HCT116 (cell line): Measurements from ENCODE around the gene PRKCH. TPM values are rescaled to one million over a fixed set of nuclear protein-coding genes. Genes with fewer than 3 reads are reported as not detected.

Experiments used
- ATAC-seq: fragments of 200-7000 bp; cut with Tn5 transposase; 2 replicates; pipeline ENCODE4 v1.9.1; 2020; ENCODE audit warnings: mild to moderate bottlenecking, moderate library complexity
- BruUV-seq: library from RNA; stranded (reverse); fragments of 400-500 nt; replicated peaks from 2 replicates; lab custom pipeline; 2021; lab: Mats Ljungman, UMichigan
- CTCF ChIA-PET: fragments of 300-600 bp; sonication (Branson Sonifier 250); formaldehyde crosslinking; loops from one replicate; lab custom pipeline; 2021; ENCODE audit warnings: antibody characterized with exemption; lab: Charles Lee
- POLR2A ChIA-PET: fragments of 300-600, 350-600 bp; sonication (Branson Sonifier 250); formaldehyde crosslinking; loops from one replicate; lab custom pipeline; 2021; ENCODE audit warnings: antibody characterized with exemption; lab: Charles Lee
- RAD21 ChIA-PET, 2 experiments: fragments of 300-600 bp; sonication (Branson Sonifier 250); formaldehyde crosslinking; loops; one replicate each; lab custom pipeline; 2023; ENCODE audit warnings: low total read pairs in 2 of 2; ENCODE audit not compliant: uncharacterized antibody in 2 of 2, unreplicated experiment in 2 of 2, low non-redundant PET in 1 of 2; lab: Charles Lee
- DNase-seq: peaks from one replicate; pipeline ENCODE4 v3.0.0-alpha.2; 2010; ENCODE audit warnings: low read depth, low spot score
- H2AFZ ChIP-seq: fragments of 200-600 bp; shearing (Covaris generic), sonication (generic); 2 replicates; pipeline ENCODE4 v1.6.1; 2017; ENCODE audit warnings: low read depth, mixed run types, mixed read lengths, antibody characterized with exemption, low read length; ENCODE audit not compliant: poor library complexity, severe bottlenecking
- H3K27ac ChIP-seq: 2 replicates; pipeline ENCODE4 v1.5.1; 2012; ENCODE audit warnings: low read depth, low read length
- H3K27me3 ChIP-seq: fragments of 200-600 bp; sonication (generic); 2 replicates; pipeline ENCODE4 v1.6.1; 2016; ENCODE audit warnings: mixed run types, low read length, mixed read lengths; ENCODE audit not compliant: insufficient read depth
- H3K36me3 ChIP-seq, 2 experiments: fragments of 200-500 bp in 1 of 2; fragments of 200-600 bp in 1 of 2; sonication (Bioruptor generic) in 1 of 2; sonication (generic) in 1 of 2; 2 replicates each; pipeline versions ENCODE4 v1.5.1 to v1.6.1; 2014 to 2016; ENCODE audit warnings: low read length in 2 of 2, inconsistent platforms in 1 of 2, mixed read lengths in 1 of 2, mixed run types in 1 of 2; ENCODE audit not compliant: insufficient read depth in 2 of 2, control insufficient read depth in 1 of 2
- H3K4me1 ChIP-seq, 2 experiments: fragments of 200-600 bp in 1 of 2; sonication (generic) in 1 of 2; 2 replicates each; pipeline versions ENCODE4 v1.5.1 to v1.6.1; 2012 to 2017; ENCODE audit warnings: low read length in 2 of 2, inconsistent platforms in 1 of 2, mild to moderate bottlenecking in 1 of 2, mixed read lengths in 1 of 2, mixed run types in 1 of 2, moderate library complexity in 1 of 2; ENCODE audit not compliant: insufficient read depth in 2 of 2, control insufficient read depth in 1 of 2
- H3K4me2 ChIP-seq: fragments of 200-600 bp; sonication (generic); 2 replicates; pipeline ENCODE4 v1.6.1; 2017; ENCODE audit warnings: mixed run types, low read length, mixed read lengths
- H3K4me3 ChIP-seq, 2 experiments: fragments of 200-600 bp in 1 of 2; sonication (generic) in 1 of 2; replicated peaks in 1 of 2; 2 replicates each; pipeline ENCODE4 v1.5.1; 2011 to 2016; ENCODE audit warnings: low read length in 2 of 2, control low read depth in 1 of 2, low read depth in 1 of 2, mild to moderate bottlenecking in 1 of 2, mixed read lengths in 1 of 2, mixed run types in 1 of 2
- H3K79me2 ChIP-seq: fragments of 200-600 bp; sonication (generic); 2 replicates; pipeline ENCODE4 v1.6.1; 2017; ENCODE audit warnings: mild to moderate bottlenecking, mixed run types, low read length, moderate library complexity, mixed read lengths; ENCODE audit not compliant: insufficient read depth
- H3K9ac ChIP-seq: fragments of 200-600 bp; sonication (generic); 2 replicates; pipeline ENCODE4 v1.6.1; 2016; ENCODE audit warnings: low read length, mixed read lengths
- H3K9me2 ChIP-seq: fragments of 200-600 bp; sonication (generic), shearing (Covaris generic); 2 replicates; pipeline ENCODE4 v1.6.1; 2017; ENCODE audit warnings: mixed run types, mild to moderate bottlenecking, moderate library complexity; ENCODE audit not compliant: insufficient read depth
- H3K9me3 ChIP-seq, 2 experiments: fragments of 200-500 bp in 1 of 2; fragments of 200-600 bp in 1 of 2; sonication (Bioruptor generic) in 1 of 2; sonication (generic) in 1 of 2; 2 replicates each; pipeline ENCODE4 v1.6.1; 2014 to 2017; ENCODE audit warnings: low read length in 2 of 2, mixed read lengths in 2 of 2, inconsistent platforms in 1 of 2, low read depth in 1 of 2, mild to moderate bottlenecking in 1 of 2, mixed run types in 1 of 2, moderate library complexity in 1 of 2; ENCODE audit not compliant: control insufficient read depth in 1 of 2, insufficient read depth in 1 of 2
- H4K20me1 ChIP-seq: fragments of 200-600 bp; sonication (generic), shearing (Covaris generic); 2 replicates; pipeline ENCODE4 v1.6.1; 2017; ENCODE audit warnings: mixed run types, mild to moderate bottlenecking, moderate library complexity; ENCODE audit not compliant: insufficient read depth
- CBX3 ChIP-seq: IDR thresholded peaks from 2 replicates; pipeline ENCODE4 v1.6.1; 2012; ENCODE audit warnings: low read depth
- CEBPB ChIP-seq: IDR thresholded peaks from 2 replicates; pipeline ENCODE4 v1.6.1; 2012; ENCODE audit warnings: low read depth
- EZH2phosphoT487 ChIP-seq: fragments of 200-600 bp; IDR thresholded peaks from 2 replicates; pipeline ENCODE4 v1.6.1; 2018; ENCODE audit warnings: antibody characterized with exemption, borderline replicate concordance
- FOSL1 ChIP-seq: IDR thresholded peaks from 2 replicates; pipeline ENCODE4 v1.6.1; 2012; ENCODE audit warnings: low read depth
- JUND ChIP-seq: IDR thresholded peaks from 2 replicates; pipeline ENCODE4 v1.6.1; 2012
- POLR2AphosphoS5 ChIP-seq: IDR thresholded peaks from 2 replicates; pipeline ENCODE4 v1.6.1; 2011; ENCODE audit warnings: mild to moderate bottlenecking, low read depth, low read length, moderate library complexity
- SP1 ChIP-seq: IDR thresholded peaks from 2 replicates; pipeline ENCODE4 v1.6.1; 2012; ENCODE audit warnings: low read depth
- SRF ChIP-seq: IDR thresholded peaks from 2 replicates; pipeline ENCODE4 v1.6.1; 2012; ENCODE audit warnings: low read depth
- TCF7L2 ChIP-seq: IDR thresholded peaks from 2 replicates; pipeline ENCODE4 v1.7.0; 2011; ENCODE audit warnings: borderline replicate concordance, inconsistent platforms; ENCODE audit not compliant: insufficient read depth, insufficient read length; ENCODE audit errors: extremely low read depth
- YY1 ChIP-seq: IDR thresholded peaks from 2 replicates; pipeline ENCODE4 v1.6.1; 2011; ENCODE audit warnings: low read length, low read depth, moderate library complexity, mild to moderate bottlenecking; ENCODE audit not compliant: insufficient replicate concordance; ENCODE audit errors: extremely low read depth
- ZFX ChIP-seq: fragments of 450-650 bp; IDR thresholded peaks from 2 replicates; pipeline ENCODE4 v1.6.1; 2017
- ZNF274 ChIP-seq: fragments of 200-500 bp; sonication (Bioruptor generic); IDR thresholded peaks from 2 replicates; pipeline ENCODE4 v1.6.1; 2014; ENCODE audit warnings: mild to moderate bottlenecking, low read depth, low read length, inconsistent platforms
- intact Hi-C: fragments of 100-400 bp; cut with micrococcal nuclease; formaldehyde crosslinking; loops from 2 replicates; pipeline ENCODE4 v1.10.0; 2022
- total RNA-seq: library from RNA; stranded (reverse); gene quantifications from one replicate; pipeline ENCODE4 v1.2.1, GENCODE V29; 2021; ENCODE audit not compliant: unreplicated experiment
- TF ChIP-seq, protein P1 (sequence below): IDR thresholded peaks from 2 replicates; pipeline ENCODE4 v1.6.1; 2012
- TF ChIP-seq, protein P2 (sequence below): IDR thresholded peaks from 2 replicates; pipeline ENCODE4 v1.6.1; 2012; ENCODE audit warnings: low read depth

The PRKCH gene
- total RNA-seq, 1 experiment from 2014 or later: 16.6 TPM

DNA sequence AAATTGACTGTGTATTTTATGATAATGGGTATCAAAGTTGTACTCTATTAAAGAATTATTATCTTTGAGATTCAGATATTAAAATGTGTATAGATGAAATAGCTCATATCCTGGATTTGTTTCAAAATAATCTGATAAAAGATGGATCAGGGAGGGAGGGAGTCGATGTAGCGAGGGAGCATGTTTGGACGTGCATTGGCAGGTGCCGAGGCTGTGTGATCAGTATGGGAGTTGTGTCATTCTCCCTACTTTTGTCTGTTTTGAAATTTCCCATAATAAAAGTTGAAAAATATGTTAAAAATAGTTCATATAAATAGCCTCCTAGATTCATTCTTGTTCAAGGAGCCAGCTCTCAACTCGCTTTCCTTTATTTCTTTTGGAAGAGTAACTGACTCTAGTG, 202.4 kb downstream of the PRKCH start:
- no peaks in the 10 kb centered on the region for H3K36me3 ChIP-seq
- no peaks in the 10 kb centered on the region for H3K9me3 ChIP-seq
- DNase-seq (no peak), ATAC-seq (no peak)
- RAD21 ChIA-PET: interaction anchor here in 1 of 2 experiments (0.6 kb wide), 1 partner anchor 12 kb away, joined by 4 read pairs; no protein-coding TSS in a partner anchor
- H3K4me3 ChIP-seq: no peak overlapping the region
- CTCF ChIA-PET: interaction anchor here (1.0 to 1.1 kb wide), 2 partner anchors 36 to 314 kb away, joined by 3 read pairs; no protein-coding TSS in a partner anchor
- H3K27me3 ChIP-seq: no peaks in the 10 kb centered on the region
- intact Hi-C loops: no loop called here
- no peaks in the 10 kb centered on the region for H4K20me1 ChIP-seq
- H3K9me2 ChIP-seq: no peaks in the 10 kb centered on the region
- no TSS peak for BruUV-seq
- H3K79me2 ChIP-seq: no peaks in the 10 kb centered on the region
- H3K27ac ChIP-seq: peak overlapping the region; percentile 92
- peaks cover 58 to 61% of the 10 kb centered on the region in 2 experiments for H3K4me1 ChIP-seq
- no peak overlapping the region for H2AFZ ChIP-seq
- no peak for TF ChIP-seq CEBPB
- TF ChIP-seq SRF: no peak
- no peak for TF ChIP-seq EZH2phosphoT487
- no peak for TF ChIP-seq TCF7L2
- TF ChIP-seq FOSL1: no peak
- TF ChIP-seq ZNF274: no peak
- TF ChIP-seq, all 23 proteins: peak for 0
- Histone ChIP-seq H3K9ac (peak overlapping the region; percentile 48; the same call in 1 of the 2 replicates), H3K4me2 (peak overlapping the region; percentile 71)
- POLR2A ChIA-PET: interaction anchor here (0.8 to 6.7 kb wide), 5 partner anchors 10 to 172 kb away, joined by 3 to 45 read pairs (median 5); no protein-coding TSS in a partner anchor

DNA sequence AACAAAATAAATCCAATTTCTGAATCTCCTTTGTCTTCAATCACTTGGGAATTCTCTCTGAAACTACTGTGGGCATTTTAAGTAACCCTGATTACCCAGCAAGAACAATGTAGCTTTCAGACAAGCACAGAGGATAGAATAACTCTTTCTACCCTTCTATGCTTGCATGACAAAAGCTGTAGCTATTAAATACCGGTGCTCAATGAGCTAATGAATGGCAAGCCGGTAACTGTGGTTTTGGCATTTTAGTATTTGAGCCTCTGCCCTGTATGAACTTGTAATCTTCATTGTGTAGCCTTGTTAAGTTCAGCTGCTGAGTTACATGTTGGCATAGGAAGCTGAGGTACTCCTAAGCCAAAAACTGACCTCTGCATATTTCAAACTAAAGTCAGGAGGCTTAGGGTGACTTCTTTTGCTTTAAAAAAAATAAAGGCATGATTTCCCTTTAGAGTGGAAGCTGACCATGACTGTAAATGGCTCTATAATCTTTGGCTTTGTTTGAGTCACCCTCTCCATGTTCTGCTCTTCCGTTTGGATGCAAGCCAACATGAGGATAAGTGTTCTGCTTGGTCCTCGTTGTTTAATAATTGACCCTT, 202.9 kb downstream of the PRKCH start:
- TF ChIP-seq FOSL1 (peak; percentile 38), YY1 (peak; percentile 22), CBX3 (peak; percentile 57; the same call in 1 of the 2 replicates), JUND (0 out of 2 replicates have a peak, but pooled peaks have one; percentile 40), SRF (peak; percentile 61; the same call in 1 of the 2 replicates), SP1 (peak; percentile 51; the same call in 1 of the 2 replicates), ZFX (no peak), POLR2AphosphoS5 (peak; percentile 26; the same call in 1 of the 2 replicates)
- TF ChIP-seq, protein P1, sequence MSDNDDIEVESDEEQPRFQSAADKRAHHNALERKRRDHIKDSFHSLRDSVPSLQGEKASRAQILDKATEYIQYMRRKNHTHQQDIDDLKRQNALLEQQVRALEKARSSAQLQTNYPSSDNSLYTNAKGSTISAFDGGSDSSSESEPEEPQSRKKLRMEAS: peak; percentile 77
- TF ChIP-seq, protein P2, sequence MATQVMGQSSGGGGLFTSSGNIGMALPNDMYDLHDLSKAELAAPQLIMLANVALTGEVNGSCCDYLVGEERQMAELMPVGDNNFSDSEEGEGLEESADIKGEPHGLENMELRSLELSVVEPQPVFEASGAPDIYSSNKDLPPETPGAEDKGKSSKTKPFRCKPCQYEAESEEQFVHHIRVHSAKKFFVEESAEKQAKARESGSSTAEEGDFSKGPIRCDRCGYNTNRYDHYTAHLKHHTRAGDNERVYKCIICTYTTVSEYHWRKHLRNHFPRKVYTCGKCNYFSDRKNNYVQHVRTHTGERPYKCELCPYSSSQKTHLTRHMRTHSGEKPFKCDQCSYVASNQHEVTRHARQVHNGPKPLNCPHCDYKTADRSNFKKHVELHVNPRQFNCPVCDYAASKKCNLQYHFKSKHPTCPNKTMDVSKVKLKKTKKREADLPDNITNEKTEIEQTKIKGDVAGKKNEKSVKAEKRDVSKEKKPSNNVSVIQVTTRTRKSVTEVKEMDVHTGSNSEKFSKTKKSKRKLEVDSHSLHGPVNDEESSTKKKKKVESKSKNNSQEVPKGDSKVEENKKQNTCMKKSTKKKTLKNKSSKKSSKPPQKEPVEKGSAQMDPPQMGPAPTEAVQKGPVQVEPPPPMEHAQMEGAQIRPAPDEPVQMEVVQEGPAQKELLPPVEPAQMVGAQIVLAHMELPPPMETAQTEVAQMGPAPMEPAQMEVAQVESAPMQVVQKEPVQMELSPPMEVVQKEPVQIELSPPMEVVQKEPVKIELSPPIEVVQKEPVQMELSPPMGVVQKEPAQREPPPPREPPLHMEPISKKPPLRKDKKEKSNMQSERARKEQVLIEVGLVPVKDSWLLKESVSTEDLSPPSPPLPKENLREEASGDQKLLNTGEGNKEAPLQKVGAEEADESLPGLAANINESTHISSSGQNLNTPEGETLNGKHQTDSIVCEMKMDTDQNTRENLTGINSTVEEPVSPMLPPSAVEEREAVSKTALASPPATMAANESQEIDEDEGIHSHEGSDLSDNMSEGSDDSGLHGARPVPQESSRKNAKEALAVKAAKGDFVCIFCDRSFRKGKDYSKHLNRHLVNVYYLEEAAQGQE: no peak
- Histone ChIP-seq H3K4me1 (peaks cover 63 to 66% of the 10 kb centered on the region in 2 experiments), H3K9me3 (no peaks in the 10 kb centered on the region), H3K9ac (peak overlapping the region; percentile 48), H3K27me3 (no peaks in the 10 kb centered on the region), H3K79me2 (no peaks in the 10 kb centered on the region), H3K27ac (peak overlapping the region; percentile 92), H4K20me1 (no peaks in the 10 kb centered on the region), H3K4me2 (peak overlapping the region; percentile 71), H3K36me3 (no peaks in the 10 kb centered on the region), H3K4me3 (peak overlapping the region in 1 of 2 experiments; percentile 9; a peak in 1 of 4 replicates), H3K9me2 (no peaks in the 10 kb centered on the region), H2AFZ (no peak overlapping the region)
- POLR2A ChIA-PET: interaction anchor here (0.8 to 6.7 kb wide), 7 partner anchors 9 to 172 kb away, joined by 3 to 45 read pairs (median 6); no protein-coding TSS in a partner anchor
- CTCF ChIA-PET: interaction anchor here (1.0 to 1.8 kb wide), 3 partner anchors 35 to 313 kb away, joined by 3 to 7 read pairs (median 3); no protein-coding TSS in a partner anchor
- no TSS peak for BruUV-seq
- no peak for ATAC-seq
- RAD21 ChIA-PET: interaction anchor here (0.6 to 1.5 kb wide), 2 partner anchors 12 to 313 kb away, joined by 4 to 6 read pairs; no protein-coding TSS in a partner anchor
- DNase-seq: peak; percentile 71
- intact Hi-C loops: no loop called here
